Left cardiac atrium (tissue), 4 donors: ENCODE results near the gene IRF2BP2. TPM values are rescaled to one million over a fixed set of nuclear protein-coding genes. Genes with fewer than 3 reads are reported as not detected.
A peak's percentile ranks its signal among the peaks of the same experiment; 100 is the strongest.

Source experiments
- ATAC-seq, 2 donors: fragments of 200-7000 bp; cut with Tn5 transposase; one replicate each; pipeline ENCODE4 v1.9.1; 2020; ENCODE audit warnings: mild to moderate bottlenecking in 2 of 2, moderate library complexity in 2 of 2
- DNase-seq: peaks from one replicate; pipeline ENCODE4 v3.0.0-alpha.2; 2020
- intact Hi-C, 2 donors: fragments of 100-400 bp; cut with DNase I; formaldehyde crosslinking; loops; one replicate each; pipeline versions ENCODE4 v1.14.1 to v1.15.1; 2022 to 2023
- total RNA-seq, 2 donors: library from RNA; stranded (reverse); fragmentation: NEBNext Ultra II Directional; extraction: Animal tissue kit (Norgen Biotek cat#: 25700); gene quantifications; one replicate each; pipeline ENCODE4 v1.2.1, GENCODE V29; 2021
- donor health status: DM: no; HTN: yes; CAD: no.
- donor health status: DM: no; HTN: yes; CAD: no; lungs with severe emphysema.
- donor health status: DM: yes; HTN: yes; CAD: no.
- donor health status: Dilated cardiomyopathy.

The IRF2BP2 gene
- total RNA-seq, 2 donors from 2014 or later = 98.0 to 100 TPM

DNA sequence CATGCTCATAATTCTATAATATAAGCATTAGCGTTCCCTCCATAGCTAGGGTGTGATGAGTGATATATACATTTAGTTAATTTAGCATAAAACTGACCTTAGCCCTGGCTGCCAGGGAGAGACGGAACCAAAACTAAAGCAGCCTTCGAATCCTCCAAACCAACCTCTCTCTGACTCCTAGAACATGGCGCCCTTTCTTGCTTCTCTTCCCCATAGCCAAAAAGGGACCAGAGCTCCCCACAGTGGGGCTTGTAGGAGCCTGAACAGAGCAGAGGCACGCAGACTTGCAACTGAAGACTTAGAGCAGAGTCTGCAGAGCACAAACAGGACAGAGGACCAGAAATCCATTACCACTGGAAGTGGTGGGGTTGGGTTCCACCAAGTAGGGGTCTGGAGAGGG, 17.7 kb downstream of the IRF2BP2 start:
- intact Hi-C loops = no loop called here
- DNase-seq = no peak
- ATAC-seq = no peak

DNA sequence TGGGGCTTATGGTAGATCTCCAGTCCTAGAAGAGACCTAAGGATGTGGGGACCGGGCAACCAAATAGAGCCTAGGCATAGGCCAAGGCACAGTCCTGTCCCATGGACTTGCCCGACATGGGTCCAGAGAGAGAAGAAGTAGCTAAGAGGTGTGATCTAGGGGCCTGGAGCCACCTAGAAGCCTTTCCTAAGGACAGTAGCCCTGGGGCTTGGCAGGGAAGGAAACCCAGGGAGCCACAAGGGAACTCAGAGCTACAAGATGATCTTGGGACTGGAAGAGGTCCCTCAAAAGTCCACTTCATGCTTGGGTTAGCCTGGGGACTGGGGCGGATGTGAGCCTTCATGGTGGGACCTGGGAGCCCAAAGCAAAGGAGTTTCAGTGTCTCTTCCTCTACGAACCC, 18.8 kb downstream of the IRF2BP2 start:
- ATAC-seq = no peak
- DNase-seq = no peak
- intact Hi-C loops = no loop called here

DNA sequence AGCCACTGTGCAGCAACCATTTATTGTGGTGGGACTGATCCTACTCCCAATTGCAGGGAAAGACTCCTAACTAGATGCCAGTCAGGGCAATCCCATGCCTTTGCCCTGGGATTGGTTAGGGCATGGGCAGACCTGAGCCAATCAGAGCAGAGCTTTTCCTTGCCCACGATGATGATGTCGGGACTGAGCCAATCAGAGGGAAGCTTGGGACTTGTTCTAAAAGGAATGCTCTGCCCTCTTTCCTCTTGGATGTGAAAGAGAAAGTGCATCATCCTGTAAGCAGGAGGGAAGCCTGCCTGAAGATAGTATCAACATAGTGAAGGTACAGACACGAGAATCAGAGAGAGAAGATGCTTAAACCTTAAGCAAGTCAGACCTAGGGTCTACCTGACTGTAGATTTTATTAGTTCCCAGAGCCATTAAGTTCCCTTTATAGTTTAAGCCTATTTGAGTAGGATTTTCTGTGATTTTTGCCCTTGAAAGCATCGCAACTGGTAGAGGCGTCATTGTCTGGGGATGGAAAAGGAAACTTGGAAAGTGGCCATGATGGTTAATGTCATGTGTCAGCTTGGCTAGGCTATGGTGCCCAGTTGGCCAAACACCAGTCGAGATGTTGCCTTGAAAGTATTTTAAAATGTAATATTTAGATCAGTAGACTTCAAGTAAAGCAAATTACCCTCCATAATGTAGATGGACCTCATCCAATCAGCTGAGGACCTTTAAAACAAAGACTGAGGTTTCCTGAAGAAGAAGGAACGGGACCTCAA, 19.9 kb downstream of the IRF2BP2 start:
- intact Hi-C loops = loop anchor here in 1 of 2 donors (5.0 kb wide), 1 partner anchor 48 kb away; no protein-coding TSS in a partner anchor
- DNase-seq (no peak), ATAC-seq (peak; percentile 61 to 78)

DNA sequence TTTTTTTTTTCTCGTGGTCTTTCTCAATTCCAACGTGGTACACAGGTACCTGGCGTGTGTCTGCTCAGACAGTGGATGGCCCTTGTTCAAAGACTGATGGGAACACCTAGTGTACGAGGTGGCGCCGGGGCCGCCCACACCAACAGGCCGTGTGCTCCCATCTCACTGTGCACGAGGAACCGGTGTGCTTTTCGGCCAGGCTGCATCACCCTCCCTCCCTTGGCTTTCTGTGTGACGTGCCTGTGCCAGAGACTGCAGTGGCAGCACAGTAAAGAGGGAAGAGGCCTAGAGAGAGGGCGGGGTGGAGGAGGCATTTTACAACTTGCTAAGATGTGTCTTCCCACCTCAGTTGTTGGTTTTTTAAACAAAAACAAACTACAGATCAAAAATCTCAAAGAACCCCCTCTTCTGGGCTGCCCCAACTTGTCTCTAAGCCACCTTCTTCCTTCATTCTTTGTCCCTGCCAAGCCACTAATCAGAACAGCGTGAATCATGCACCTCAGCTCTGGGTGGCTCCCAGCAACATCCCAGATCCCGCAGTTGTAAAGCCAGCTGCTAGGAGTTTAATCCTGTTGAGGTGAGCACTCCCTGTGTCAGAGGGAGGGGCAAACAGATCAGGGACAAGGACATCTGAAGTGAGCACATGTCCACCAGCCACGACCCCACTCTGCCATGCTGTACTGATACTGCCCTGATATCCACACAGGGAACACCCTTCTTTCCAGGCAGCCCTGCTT, 20.7 kb downstream of the IRF2BP2 start:
- intact Hi-C loops = loop anchor here in 1 of 2 donors (5.0 kb wide), 1 partner anchor 47 kb away; no protein-coding TSS in a partner anchor
- ATAC-seq (peak; percentile 13 to 72), DNase-seq (no peak)

DNA sequence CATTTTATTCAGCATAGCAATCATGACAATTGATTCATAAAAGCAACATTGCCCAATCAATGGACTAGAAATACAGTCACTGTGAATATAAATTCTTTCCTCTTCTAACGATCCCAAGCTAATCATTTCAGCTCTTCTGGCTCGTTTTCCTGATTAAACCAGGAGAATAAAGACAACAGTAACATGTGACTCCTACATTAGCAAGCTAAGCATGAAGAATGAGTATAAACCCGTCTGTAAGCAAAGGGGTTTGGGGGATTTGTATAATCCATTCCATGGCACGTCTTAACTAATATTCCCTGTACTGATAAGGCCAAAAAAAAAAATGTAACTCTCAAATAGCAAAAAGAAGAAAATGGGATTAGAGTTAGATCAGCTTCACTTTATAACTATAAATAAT, 21.6 kb downstream of the IRF2BP2 start:
- intact Hi-C loops = loop anchor here in 1 of 2 donors (5.0 kb wide), 1 partner anchor 46 kb away; no protein-coding TSS in a partner anchor
- DNase-seq (no peak), ATAC-seq (no peak)

DNA sequence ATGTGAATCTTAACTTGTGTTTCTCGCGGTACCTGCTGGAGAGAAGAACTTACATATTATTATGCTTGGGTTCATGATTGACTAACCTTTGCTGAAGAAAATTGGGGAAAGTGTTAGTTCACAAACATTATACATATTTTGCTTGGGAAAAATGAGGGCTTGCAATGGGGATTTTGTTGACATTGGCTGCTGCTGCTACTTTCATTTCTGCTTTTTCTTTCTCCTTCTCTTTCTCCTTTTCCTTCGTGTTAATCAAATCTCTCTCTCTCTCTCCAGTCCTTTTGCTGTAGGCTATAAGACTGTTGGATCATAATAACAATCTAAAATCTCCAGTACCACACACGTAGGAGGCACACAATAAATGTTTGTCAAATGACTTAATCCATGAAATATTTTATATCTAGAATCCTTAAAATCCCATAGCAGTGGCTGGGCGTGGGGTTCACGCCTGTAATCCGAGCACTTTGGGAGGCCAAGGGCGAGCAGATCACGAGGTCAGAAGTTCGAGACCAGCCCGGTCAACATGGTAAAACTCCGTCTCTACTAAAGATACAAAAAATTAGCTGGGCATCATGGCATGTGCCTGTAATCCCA, 23.0 kb downstream of the IRF2BP2 start:
- ATAC-seq (no peak), DNase-seq (no peak)
- intact Hi-C loops = loop anchor here in 1 of 2 donors (5.0 kb wide), 1 partner anchor 45 kb away; no protein-coding TSS in a partner anchor

DNA sequence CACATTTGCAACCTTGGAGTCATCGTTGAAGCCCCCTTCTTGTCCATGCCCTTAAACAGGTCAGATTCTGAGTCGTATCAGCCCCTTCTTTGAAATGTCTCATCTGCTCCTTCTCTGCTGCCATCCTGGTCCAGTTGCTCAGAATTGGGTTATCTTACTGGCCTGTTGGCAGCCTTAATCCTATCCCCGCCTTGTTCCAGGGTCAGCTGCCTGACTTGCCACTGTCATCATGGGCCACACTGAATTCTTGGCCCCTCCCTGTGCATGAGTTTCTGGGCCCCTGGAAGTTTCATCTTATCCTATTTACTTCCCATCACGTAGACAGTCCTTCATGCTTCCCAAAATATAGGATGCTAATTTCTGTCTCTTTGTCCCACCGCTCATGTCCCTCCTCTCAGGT, 23.7 kb downstream of the IRF2BP2 start:
- intact Hi-C loops = loop anchor here in 1 of 2 donors (5.0 kb wide), 1 partner anchor 44 kb away; no protein-coding TSS in a partner anchor
- DNase-seq = no peak
- ATAC-seq = no peak

DNA sequence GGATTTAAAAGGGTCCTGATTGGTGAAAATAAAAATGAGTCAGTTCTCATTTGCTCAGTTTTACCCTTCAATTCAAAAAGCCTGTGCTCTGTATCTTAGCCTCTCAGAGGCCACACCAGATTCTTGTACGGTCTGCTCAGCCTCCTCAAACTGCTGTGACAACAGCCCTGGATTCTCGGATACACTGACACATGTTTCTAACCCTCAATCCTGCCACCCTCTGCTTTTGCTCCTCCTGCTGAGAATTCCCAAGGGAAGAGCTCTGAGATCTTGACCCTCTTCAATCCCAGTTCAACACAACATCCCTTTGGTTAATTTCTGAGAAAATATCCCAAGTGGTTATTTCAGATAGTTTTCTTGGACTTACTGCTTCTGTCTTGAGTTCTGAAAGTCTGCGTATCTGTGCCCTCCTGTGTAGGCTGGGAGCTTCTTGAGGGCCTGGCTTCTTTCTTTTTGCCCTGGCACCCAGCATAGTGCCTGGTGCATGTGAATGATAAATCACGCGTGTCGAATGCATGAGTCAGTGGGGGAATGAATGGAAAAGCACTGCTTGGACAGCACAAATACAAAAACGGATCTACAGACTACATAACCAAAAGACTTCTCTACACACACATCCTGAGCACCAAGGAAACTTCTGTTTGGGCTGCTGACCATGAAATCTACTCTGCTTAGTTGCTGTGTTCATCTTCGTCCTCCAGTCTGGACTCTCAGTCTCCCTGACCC, 24.5 kb downstream of the IRF2BP2 start:
- ATAC-seq = peak; percentile 3 to 20
- DNase-seq = no peak
- intact Hi-C loops = loop anchor here in 1 of 2 donors (5.0 kb wide), 1 partner anchor 43 kb away; no protein-coding TSS in a partner anchor

DNA sequence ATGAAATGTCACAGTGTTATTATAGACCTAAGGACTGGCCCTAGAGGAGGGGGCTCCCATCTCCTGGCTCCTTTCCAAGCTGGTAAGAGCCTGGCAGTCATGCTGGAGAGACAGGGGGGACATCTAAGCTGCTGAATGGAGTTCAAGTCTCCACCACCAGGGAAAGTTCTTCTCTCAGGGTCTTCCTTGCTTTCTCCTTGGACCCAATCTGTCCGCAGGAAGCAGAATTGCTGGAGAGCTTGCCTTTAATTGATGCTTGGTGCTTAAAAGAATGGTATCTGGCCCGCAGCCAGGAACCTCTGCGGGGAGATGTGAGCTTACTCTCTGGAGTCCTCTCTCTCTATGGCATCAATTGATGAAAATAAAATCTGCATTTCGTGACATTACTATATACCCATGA, 25.1 kb downstream of the IRF2BP2 start:
- no peak for ATAC-seq
- intact Hi-C loops = loop anchor here (5.0 kb wide), 2 partner anchors 43 to 48 kb away; no protein-coding TSS in a partner anchor
- DNase-seq = peak; percentile 54

DNA sequence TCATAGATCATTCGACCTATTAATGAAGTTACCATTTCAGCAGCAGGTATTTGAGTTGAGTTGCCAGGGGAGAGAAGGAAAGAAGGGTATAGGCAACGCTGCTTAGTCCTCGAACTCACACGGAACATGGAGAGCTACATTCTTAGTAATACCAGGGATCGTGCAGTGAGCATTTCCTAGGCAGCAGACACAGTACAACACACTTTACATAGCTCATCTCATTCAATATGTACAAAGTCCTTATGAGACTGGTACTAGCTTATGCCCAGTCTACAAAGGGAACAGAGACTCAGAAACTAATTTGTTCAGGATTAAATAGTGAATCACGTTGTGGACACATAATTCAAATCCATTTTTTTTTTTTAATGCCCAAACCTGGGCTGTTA, 25.6 kb downstream of the IRF2BP2 start:
- DNase-seq (no peak), ATAC-seq (no peak)
- intact Hi-C loops = loop anchor here in 1 of 2 donors (5.0 kb wide), 1 partner anchor 47 kb away; no protein-coding TSS in a partner anchor

DNA sequence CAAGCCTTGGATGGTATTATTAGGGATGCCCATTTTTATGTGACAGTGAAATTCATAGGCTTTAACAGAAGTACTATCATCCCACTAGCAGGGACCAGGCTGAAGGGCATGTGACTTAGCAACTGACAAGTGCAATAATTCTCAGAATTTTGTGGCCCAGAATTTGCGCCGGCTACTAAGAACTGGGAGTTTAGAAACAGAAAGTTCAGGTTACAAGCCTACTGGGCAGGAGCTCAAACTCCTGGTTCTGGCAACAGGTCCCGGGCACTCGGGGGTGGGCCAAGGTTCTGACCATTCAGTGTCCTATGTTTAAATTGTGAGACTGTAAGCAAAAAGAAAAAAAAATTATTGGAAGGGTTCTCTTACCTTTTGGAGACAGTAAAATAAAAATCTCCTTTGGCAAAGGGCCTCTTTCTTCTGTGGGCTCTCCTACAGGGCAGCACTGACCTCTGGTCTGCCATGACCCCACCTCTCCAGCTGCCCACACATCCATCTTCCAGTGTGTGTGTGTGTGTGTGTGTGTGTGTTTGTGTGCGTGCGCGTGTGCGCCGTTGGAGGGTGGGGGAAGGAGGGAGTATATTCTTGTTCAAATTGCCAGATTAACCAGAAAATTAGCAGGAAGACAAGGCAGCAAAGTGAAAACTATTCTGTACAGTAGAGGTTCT, 26.1 kb downstream of the IRF2BP2 start:
- no peak for DNase-seq
- peak; percentile 8 to 49 for ATAC-seq
- intact Hi-C loops = loop anchor here in 1 of 2 donors (5.0 kb wide), 1 partner anchor 47 kb away; no protein-coding TSS in a partner anchor

DNA sequence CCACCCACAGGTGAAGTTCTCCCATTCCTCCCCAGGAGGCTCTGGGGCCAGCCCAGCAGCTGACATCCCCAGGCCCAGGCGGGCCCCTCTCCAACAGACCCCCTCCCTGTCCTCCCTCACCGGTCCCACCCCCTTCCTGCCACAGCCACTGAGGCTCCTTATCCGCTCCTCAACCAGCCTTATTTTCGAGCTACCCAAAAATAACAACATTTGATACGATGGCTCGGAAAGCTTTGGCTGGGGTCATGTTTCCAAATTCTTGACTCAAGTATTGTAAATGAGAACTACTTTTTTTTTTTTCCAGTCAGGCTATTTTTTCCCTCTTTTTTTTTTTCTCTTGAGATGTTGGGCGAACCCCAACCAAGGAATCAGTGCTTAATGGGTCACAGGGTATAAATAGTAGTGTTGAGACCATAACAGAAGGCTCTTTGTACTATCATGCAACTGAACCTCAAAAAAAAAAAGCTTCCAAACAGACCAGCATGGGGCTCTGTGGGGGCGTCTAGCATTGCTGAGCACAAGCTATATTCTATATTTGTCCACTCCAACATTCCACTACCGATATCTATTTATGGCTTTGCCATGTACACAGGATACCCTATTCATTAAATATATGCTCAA, 27.2 kb downstream of the IRF2BP2 start:
- intact Hi-C loops = loop anchor here in 1 of 2 donors (5.0 kb wide), 1 partner anchor 45 kb away; no protein-coding TSS in a partner anchor
- peak; percentile 42 to 65 for ATAC-seq
- peak; percentile 50 for DNase-seq

DNA sequence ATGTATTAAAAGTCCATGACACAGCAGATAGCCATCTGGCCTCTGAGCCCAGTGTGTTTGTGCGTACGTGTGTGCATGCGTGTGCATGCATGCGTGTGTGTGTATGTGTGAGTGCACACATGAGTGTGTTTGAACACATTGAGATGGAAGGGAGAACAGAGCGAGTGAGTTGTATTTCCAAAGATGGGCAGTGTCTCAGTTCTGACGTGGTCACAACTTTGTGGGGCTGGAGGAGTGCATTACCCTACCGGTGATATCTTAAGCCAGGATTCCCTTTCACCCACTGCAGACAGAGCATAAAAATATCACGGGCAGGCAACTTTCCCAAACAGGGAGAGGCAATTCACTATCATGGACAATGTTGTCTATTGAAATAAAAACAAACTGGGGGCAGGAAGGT, 27.8 kb downstream of the IRF2BP2 start:
- DNase-seq (no peak), ATAC-seq (peak; percentile 54 to 62)
- intact Hi-C loops = loop anchor here in 1 of 2 donors (5.0 kb wide), 1 partner anchor 45 kb away; no protein-coding TSS in a partner anchor

DNA sequence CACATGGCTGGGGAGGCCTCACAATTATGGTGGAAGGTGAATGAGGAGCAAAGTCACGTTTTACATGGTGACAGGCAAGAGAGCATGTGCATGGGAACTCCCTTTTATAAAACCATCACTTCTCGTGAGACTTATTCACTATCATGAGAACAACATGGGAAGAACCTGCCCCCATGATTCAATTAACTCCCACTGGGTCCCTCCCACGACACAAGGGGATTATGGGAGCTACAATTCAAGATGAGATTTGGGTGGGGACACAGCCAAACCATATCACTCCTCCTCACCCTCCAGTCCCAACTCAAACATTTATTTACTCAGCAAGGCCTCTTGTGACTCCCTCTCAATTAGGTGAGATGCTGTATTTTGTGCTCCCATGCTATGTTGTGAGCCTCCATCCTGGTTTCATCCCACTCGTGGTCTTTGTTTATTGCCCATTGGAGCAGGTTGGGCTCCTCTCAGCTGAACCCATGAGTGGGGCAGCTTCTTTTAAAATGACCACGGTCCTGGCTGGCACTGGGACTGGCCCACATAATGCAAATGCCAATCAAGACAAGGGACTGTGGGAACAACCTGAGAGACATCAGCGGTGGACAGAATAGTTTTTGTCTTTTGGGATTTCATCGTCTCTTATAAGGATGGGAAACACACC, 28.8 kb downstream of the IRF2BP2 start:
- DNase-seq = no peak
- no peak for ATAC-seq
- intact Hi-C loops = loop anchor here in 1 of 2 donors (5.0 kb wide), 1 partner anchor 44 kb away; no protein-coding TSS in a partner anchor

DNA sequence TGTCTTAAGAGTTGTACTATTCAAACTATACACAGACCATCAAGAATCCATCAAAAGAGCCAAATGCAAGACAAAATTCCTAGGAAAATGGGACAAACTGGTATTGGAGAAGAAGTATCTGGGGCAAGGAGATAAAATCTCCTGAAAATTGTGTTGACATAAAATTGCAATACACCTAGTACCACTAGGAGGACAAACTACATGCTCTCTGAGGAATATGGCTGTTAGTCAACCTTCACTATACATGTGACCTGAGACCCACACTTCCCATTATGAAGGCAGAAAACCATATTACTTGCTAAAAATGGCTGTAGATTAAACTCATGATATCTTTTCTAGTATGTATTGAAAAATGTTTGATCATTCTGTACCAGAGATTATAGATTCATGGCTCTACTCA, 30.0 kb downstream of the IRF2BP2 start:
- no peak for DNase-seq
- intact Hi-C loops = loop anchor here in 1 of 2 donors (5.0 kb wide), 1 partner anchor 43 kb away; no protein-coding TSS in a partner anchor
- ATAC-seq = no peak

DNA sequence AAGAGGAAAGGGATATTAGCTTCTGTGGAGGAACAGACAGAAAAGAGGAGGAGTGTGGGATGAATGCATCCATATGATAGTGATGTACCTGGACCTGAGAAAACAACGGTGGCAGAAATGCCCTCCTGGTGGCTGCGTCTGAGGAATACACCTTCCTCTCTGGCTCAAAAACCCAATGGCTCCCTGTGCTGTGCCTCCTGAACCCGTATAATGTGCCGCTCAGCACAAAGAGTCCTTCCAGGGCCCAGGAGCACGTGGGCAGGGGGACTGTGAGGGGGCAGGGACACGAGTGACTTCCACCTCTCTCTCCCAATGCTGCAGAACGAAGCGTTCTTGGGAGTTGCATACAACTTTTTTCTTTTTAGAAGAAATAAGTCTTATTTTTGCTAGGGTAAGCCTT, 31.2 kb downstream of the IRF2BP2 start:
- intact Hi-C loops = no loop called here
- DNase-seq (no peak), ATAC-seq (no peak)

DNA sequence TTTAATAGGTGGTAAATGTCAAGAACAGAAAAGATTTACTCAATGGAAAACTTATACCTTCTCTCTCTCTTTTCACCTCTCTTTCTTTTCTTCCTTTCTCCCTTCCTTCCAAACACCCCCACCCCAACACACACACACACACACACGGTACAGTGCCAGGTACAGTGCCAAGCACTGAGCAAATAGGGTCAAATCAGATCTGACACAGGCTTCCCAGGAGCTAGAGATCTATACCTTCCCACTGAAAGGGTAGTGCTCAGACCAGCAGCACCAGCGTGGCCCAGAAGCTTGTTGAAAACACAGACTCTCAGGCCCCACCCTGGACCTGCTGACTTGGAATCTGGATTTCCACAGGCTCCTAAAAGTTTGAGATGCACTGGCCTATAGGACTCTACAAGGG, 31.9 kb downstream of the IRF2BP2 start:
- ATAC-seq (no peak), DNase-seq (no peak)
- intact Hi-C loops = no loop called here
